SK-N-SH (cell line): ENCODE data around the gene MED27.

Experiments
- CTCF ChIP-seq: fragments of 200-600 bp; sonication (generic); IDR thresholded peaks from 2 replicates; pipeline ENCODE4 v1.6.1; 2017; ENCODE audit warnings: antibody characterized with exemption, mild to moderate bottlenecking, moderate library complexity
- JUND ChIP-seq: IDR thresholded peaks from 2 replicates; pipeline ENCODE4 v1.4.0; 2012
- MAX ChIP-seq: IDR thresholded peaks from 2 replicates; pipeline ENCODE4 v1.4.0; 2012; ENCODE audit warnings: low read depth
- RFX5 ChIP-seq: IDR thresholded peaks from 2 replicates; pipeline ENCODE4 v1.6.1; 2012; ENCODE audit warnings: mild to moderate bottlenecking, improper control_type of control experiment, low read length
- YY1 ChIP-seq: IDR thresholded peaks from 2 replicates; pipeline ENCODE4 v1.4.0; 2012; ENCODE audit warnings: low read depth, mild to moderate bottlenecking
- TF ChIP-seq, protein P1 (sequence below): IDR thresholded peaks from 2 replicates; pipeline ENCODE4 v1.6.1; 2012; ENCODE audit warnings: mild to moderate bottlenecking, low read depth, low read length, moderate library complexity

GRCh38 chr9:131927091-131927490 is 152.6 kb downstream of the MED27 start:
- TF ChIP-seq MAX = no peak
- no peak for TF ChIP-seq CTCF
- no peak for TF ChIP-seq JUND
- no peak for TF ChIP-seq RFX5
- no peak for TF ChIP-seq YY1
- TF ChIP-seq, protein P1, sequence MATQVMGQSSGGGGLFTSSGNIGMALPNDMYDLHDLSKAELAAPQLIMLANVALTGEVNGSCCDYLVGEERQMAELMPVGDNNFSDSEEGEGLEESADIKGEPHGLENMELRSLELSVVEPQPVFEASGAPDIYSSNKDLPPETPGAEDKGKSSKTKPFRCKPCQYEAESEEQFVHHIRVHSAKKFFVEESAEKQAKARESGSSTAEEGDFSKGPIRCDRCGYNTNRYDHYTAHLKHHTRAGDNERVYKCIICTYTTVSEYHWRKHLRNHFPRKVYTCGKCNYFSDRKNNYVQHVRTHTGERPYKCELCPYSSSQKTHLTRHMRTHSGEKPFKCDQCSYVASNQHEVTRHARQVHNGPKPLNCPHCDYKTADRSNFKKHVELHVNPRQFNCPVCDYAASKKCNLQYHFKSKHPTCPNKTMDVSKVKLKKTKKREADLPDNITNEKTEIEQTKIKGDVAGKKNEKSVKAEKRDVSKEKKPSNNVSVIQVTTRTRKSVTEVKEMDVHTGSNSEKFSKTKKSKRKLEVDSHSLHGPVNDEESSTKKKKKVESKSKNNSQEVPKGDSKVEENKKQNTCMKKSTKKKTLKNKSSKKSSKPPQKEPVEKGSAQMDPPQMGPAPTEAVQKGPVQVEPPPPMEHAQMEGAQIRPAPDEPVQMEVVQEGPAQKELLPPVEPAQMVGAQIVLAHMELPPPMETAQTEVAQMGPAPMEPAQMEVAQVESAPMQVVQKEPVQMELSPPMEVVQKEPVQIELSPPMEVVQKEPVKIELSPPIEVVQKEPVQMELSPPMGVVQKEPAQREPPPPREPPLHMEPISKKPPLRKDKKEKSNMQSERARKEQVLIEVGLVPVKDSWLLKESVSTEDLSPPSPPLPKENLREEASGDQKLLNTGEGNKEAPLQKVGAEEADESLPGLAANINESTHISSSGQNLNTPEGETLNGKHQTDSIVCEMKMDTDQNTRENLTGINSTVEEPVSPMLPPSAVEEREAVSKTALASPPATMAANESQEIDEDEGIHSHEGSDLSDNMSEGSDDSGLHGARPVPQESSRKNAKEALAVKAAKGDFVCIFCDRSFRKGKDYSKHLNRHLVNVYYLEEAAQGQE = no peak
